ENCODE measurements around the gene TMIE.

TMIE gene

DNA sequence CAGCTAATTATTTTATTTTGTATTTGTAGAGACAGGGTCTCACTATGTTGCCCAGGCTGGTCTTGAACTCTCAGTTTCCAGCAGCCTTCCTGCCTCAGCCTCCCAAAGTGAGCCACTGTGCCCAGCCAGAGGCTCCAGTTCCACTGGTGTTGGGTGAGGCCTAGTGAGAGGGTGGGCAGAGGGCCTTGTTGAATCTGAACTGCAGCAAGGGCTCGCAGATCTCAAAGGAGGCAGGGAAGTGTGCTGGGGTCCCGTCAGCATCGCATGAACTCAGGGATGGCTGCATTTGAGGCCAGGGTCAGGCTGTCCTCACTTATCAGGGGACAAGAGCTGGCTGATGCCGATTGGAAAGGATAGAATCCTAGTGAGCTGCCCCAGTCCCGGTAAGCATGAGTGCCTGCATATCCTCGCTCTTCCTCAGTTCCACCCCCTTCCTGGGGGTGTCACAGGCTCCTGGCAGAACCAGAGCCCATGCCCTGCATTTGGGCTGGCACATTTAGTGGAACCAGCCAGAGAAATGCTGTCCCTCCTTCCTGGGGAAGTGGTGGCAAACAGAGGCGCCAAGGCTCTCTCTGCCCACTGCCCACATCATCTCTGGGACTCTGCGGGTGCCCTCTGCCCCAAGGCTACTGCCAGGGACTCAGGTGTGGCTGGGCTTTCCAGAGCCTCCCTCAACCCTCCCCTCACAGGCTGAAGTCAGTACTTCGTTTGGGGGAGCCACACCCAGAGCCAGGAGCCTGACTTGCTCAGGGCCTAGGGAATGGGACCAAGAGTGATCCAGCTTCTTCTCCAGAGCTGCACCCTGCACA lies 31.8 kb upstream of the TMIE start:
- no peak for DNase-seq

DNA sequence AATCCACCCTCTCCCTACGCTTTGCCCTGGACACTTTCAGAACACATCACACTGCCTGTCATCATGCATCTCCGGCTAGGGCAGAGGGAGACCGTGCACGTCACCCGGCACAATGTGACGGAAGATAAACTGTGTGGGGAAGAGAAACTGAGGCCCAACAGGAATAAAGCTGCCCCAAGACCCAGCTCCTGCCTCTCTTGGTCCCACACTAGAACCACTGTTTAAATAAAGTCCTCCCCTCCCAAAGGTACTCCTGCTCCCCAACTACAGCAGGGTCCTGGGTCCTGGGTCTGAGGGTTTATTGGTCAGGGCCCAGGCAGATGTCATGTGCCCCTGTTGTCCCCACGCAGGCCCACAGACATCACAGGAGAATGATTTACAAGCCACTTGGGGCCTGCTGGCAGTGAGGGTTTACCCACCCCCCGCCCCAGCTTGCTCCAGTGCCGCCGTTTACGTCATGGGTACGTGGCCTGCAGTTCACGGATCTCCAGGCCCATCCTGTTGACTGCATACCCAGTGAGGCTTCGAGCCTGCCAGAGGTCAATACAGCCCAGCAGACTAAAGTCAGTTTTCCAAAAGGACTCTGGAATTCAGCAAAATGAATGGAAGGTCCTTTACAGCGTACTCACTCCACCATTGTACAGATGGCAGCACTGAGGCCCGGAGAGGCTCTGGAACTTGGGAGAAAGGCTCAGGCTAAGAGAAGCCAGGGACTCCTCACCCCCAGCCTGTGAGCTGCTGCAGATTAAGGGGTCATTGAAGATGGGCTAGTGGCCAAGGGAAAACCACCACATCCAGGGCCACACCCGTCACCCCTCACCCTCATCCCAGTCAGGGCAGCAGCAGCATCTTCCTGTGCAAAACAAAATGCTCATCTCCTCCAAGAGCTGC lies 30.9 kb upstream of the TMIE start:
- DNase-seq, result no peak

DNA sequence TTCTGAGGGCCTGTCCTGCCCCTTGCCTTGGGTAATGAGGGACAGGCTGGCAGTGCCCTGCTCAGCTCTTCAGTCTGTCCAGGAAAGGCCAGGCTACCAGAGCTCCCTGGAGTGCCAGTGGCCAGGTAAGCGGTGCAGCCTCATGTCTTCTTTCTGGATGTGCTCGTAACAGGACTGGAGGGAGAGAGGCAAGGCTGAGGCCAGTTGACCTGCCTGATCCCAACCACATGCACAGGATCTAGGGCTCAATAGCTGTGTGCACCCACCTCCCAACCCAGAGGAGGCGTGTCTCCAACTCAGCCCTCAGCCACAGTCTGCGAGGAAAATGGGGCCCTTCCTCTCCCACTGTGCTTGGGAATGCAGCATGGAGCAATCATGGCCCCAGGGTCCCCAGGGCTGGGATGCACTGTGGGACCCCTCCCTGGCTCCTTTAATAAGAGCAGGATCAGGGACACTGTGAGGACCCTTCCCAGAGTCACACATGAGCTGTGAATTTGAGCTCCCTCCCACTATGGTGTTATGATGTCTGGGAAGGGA lies 30.2 kb upstream of the TMIE start:
- DNase-seq, result no peak

DNA sequence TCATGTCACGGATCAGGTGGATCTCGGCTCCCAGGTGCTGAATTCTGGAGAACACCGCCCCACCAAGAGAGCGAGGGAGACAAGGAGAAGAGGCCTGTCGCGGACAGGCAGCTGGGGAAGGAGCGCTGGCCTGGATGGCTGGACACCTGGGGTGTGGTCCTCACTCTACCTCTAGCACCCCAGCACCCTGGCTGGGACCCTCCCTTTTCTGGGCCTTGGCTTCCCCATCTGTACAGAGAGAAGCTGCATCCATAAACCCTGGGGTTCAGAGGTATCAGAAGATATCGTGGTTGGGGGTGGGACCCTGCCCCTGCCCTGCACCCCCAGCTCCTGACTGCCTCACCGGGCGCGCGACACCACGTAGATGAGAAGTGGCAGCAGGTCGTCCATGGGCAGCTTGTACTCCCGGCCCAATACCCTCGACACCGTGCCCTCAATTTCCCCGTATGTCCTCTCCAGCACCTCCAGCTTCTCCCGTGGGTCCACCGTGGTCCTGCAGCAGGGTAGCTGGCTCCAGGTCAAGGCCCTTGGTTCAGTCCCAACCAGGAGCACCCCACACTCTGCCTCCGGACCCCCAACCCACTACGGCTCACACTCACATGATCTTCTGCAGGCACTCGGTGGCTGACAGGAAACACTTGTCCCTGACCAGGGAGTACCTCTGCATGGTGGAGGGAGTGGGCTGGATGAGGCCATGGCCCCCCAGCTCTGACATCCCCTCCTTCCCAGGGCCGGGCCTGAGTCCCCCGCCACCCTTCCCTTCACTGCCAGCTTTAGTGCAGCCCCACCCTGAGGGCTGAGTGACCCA lies 29.4 kb upstream of the TMIE start:
- DNase-seq, result no peak

DNA sequence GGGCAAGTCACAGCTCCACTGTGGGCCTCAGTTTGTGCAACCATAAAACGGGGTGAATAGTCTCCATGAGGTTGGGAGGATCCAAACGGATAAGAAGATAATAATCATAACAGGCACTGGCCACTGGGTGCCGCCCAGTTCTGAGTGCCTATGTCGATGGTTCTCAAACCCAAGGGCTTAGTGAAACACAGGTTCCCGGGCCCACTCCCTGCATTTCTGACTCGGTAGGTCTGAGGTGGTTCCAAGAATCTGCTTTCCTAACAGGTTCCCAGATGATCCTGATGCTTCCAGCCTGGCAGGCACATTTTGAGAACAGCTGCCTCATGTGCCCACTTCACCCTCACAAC lies 28.9 kb upstream of the TMIE start:
- DNase-seq, result no peak

DNA sequence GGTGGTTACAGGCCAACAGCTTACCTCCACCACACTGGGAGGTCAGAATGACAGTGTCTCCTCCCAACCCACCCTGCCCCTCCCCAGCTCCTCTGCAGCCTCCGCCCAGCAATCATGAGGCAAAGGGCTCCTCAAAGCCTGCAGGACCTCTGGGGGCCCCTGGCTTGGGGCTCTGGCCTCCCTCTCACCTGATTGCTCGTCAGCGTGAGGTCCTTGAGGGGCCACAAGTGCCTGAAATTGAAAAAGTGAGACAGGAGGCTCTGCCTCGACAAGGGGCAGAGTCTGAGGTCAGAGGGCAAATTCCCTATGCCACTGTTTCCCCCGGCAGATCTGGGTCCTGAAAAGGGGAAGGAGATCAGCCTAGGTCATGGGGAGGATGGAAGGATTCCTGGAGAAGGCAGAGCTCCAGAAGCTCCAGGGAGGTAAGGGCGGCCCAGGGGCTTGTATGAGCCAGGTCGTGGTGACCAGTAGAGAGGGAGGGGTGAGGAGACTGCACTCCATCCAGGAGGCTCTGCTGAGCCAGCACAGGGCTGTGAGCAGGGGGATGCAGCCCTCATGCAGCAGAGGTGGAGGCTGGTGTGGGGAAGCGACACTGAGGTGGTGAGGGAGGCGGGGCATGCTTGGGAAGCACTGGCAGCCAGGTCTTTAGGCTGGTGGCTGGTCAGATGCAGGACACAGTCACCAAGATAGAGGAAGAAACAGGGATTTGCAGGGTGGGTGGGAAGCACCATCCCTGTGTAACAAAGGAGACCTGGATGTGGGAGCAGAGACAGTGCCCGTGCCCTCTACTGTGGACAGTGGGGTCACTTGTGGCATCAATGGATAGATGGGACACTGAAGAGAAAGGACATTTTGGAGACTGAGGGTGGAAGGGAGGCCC lies 27.8 kb upstream of the TMIE start:
- no peak for DNase-seq

DNA sequence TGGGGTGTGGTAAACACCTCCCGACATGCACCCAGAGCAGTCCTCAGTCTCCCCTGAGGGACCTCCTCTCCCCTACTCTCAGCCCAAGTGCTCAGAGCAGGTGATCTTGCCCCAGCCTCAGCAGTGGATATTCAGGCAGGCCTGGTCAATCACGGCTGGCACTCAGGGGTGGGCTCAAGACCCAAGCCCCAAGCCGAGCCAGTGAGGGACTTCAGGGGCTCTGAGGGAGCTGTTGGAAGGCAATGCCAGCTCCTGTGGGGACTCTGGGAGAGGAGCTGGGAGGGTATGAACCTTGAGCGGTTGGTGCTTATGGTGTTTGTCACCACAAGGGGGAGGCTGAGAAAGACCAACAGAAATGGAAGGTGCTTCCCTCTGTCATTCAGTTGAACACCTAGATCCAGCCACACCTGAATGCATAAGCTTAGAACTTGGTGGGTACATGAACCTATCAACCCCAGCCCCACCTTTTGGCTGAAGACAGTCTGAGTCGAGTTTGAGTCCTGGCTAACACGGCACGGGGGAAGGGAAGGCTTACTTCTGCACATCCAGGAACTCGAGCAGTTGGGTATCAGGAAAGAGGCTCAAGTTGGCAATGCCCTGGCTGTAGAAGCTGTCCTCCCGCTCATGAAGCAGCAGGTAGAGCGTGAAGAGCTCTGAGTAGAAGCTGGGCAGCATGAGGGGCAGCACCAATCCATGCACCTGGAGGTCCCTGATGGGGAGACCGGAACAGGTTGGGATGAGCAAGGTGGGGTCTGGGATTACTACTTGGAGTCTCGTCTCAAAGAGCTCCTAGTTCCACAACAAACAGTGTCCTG lies 27.0 kb upstream of the TMIE start:
- DNase-seq, result no peak

DNA sequence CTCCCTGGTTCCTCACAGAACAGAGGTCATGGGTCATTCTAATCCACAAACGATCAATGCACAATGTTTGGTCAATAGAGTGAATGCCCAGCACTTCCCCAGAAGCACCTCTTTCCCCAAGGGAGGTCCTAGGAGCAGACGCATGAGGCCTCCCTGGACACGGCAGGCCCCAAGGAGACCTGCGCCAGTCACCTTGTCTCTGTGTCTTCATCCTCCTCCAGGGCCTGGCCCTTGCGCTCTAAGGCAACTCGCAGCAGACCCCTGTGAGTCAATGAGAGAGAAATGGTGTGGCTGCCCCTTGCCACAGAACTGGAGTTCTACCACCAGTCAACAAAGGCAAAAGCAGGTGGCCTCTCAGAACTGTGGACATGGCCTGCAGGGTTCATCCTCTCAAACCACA lies 25.8 kb upstream of the TMIE start:
- no peak for DNase-seq

DNA sequence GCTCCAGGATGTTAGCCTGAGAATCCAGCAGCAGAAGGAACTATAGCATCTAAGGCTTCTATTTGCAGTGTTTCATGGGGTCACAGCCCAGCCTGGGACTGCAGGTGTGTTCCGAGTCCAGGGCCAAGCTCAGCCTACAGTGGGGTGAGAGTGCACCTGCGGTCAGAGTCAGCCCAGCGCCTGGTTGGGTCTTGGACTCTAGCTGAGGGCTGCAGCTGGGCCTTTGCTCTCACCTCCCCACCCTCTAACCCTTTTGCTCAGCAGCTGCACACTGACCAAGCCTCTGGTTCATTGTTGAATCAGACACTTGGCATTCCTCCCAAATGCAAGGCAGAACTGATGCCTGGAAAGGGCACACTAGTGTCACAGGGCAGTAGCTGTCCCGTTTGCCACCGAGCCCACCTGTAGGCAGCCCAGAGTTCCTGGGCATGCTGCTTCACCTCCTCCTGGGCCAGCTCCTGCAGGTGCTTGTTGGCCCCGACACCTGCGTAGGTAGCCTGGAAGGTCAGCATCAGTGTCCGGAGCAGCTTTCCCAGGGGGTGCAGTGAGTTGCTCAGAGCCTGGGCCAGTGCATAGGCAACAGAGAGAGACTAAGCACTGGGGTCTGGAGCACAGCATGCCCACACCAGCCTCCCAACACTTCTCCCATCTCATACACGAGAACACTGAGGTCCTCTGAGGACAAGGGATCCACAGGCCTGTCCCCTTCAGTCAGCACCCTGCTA lies 25.2 kb upstream of the TMIE start:
- no peak for DNase-seq

DNA sequence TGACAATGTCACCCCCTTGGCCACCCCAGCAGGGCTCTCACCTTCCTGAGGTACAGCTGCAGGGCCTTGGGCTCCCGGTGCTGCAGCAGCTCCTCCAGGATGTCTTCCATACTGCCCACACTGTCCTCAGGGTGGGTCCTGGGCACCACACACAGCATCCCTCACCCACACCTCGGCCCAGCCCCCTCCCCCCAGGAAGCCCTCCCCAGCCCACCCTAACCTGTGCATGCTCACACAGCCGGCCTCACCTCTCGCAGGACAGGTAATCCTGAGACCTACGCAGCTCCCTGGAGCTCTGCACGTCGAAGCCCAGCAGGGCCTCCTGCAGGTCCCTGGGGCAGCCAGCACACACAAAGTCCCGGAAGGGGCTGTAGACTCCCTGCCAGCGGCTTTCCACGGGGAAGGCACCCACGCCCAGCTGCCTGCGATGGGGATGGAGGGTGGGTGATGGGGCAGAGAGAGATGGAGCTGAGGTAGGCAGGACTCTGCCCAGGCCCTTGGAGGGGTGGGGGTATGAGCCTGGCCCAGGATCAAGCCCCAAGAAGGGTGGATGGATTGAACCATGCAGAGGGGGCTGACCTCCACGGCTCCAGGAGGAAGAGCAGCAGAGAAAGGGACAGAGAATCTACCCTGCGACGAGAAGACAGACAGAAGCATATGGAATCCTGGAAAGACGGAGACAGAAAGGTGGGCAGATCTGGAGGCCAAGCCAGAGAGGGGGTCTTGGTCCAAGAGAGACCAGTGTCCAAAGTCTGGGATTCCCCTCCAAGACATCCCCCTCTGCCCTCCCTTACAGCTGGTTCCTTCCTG lies 24.4 kb upstream of the TMIE start:
- DNase-seq, result no peak

DNA sequence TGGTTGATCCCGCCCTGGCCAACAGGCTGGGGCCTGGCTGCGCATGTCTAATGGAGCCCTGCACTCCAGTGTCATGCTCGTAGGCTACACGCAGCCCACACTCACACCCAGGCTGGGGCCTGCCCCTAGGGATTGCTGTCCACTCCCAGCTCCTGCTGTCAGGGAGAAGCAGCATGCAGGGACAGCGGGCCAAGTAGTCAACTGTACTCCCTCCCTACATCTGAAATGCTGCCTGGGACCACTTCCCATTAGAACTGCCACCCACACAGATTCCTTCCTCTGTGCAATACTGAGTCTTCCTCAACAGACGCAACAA lies 23.8 kb upstream of the TMIE start:
- DNase-seq, result no peak

DNA sequence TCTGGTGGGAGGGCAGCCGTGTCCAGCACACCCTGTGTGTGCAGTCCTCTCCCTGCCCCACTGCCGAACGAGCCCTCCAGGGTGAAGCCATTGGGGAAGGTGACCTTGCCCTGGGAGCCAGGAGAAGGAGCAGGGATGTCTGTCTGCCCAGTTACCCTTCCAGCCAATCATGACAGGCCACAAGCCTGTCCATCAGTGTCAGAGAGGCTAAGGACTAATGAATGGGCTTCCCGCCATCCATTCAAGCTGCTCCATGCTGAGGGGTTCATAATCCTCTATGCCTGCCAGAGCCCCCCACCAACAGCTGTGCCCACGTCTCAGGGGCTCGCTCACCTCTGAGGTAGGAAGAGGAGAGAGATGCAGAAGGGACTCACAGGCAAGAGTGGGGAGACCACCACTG lies 22.9 kb upstream of the TMIE start:
- no peak for DNase-seq

DNA sequence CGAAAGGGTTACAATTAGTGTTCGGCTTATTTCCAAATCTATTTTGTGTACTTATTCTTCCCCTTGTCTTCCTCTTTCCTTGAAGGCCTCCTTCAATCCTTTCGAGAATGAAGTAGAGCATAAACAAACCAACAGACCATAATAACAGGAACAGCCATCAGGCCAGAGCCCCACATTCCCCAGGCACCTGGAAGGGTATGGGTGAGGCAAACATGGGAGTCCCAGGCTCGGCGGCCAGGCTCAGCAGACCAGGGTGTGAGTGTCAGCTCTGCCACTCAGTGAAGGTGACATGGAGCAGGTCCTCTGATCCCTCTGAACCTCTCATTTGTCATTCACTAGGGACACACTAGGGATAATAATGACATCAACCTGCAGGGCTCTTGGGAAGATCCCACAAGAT lies 21.5 kb upstream of the TMIE start:
- DNase-seq, result no peak

DNA sequence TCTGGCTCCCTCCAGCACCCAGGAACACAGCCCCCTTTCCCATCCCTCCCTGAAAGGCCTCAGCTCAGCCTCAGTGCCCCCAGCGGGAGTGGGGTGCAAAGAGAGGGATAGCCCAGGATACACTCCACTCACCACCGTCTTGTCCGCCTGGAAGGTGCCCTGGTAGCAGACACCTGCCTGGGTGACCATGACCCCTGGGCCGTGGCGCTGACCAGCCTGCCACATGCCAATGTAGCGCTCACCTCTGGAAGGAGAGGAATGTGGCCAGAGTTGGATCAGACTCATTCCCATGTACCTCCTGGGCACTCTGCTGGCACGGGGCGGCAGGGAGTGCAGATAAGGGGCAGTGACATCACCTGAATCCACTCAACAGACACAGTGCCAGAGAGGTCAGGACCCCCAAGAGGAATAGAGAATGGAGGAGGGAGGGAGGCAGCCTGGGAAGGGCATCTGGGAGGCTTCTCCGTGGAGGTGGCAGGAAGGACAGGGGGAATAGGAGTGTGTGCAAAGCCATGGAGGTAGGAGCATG lies 20.8 kb upstream of the TMIE start:
- no peak for DNase-seq

DNA sequence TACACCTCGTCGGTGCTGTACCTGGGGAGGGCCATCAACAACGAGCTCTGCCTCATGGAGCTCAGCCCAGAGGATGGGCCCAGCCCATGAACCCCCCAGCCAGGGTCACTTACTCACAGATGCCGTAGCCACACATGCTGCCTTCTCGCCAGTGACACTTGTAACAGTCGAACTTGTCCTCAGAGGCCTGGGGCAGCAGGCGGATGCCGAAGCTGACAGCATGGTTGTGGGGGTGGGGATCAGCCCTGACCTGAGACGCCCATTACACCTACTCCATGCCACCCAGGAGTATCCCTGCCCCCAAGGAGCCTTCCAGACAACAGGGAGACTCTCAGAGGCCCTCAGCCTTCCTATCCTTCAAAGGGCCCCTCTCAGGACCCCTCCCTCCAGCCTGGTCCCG lies 19.8 kb upstream of the TMIE start:
- no peak for DNase-seq

DNA sequence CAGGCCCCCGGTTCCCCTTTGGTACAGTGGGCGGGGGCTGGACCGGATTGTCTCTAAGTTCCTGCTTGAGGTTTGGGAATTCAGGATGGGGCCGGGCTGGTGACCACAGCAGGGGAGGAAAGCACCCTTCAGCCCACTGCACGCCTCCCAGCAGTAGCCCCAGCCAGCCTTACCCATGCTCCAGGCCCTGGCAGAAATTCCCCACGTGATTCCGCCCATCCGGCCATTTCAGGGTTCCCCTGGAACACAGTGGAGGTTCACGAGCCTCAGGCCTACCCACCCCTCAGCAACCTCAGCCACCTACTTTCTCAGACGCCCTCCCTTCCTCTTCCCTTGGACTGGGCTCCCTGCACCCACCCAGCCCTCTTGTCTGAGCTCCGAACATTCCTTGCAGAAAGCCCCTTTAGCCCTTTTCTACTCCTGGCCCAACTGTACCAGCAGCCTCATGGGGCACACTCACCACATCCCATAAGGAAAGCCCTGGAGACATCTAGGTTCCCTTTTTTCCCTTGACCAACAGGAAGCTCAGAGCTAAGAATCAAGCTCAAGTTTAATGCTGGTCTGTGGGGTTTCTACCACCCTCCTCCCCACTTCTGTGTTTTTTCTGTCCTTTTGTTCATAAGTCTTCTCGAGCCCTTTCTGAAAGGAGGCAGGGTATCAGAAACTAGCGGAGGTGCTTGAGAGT lies 19.2 kb upstream of the TMIE start:
- no peak for DNase-seq

DNA sequence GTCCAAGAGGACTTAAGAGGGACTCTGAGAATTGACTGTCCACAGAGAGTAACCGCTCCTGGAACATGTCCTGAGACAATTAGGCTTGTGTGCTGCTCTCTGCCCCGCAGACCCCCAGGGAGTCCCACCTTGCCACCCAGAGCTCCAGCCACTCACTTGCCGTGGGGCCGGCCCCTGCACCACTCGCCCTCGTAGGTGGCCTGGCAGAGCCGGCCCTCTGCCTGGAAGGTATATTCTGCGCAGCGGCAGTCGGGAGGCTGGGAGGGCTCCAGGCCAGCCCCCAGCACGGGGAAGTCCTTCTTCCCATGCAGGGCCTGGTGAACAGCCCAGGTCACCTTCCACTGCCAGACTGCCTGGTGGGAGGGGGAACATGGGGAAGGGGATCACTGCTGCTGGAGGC lies 18.2 kb upstream of the TMIE start:
- no peak for DNase-seq

DNA sequence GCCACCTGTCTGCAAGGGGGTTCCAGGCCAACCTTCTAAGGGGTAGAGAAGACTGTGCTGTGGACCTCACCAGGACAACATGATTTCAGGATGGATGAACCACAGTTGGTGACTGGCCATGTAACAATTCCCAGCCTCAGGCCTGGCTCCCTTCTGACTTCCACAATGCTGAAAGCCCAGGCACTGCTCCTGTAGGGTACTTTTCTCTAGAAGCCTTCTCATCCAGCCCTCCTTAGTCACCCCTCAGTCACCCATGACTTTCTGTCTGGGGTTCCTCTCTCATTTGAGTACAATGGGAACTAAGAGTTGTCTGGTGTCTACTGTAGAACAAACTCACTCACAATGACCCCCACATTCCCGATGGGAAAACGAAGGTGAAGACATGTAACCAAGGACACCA lies 16.3 kb upstream of the TMIE start:
- no peak for DNase-seq

DNA sequence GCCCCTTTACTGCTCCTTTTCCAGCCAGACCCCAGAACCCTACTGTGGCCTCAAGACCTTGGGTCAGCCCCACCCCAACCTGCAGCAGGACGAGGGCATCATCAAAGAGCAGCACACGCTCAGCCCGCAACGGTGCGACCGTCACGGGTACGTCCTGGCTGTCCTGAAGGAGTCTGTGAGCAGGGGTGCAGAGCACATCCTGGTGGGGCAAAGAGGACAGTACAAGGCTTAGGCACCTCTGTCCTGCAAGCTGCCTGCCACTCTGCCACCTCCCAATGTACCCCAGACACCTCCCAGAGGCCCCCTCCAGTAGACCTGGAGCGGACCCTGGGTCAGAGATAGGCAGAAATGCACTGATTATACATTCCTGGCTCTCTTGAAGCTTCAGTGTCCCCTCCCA lies 15.7 kb upstream of the TMIE start:
- DNase-seq, result no peak

Data from cerebellar nuclear complex (tissue), 1 donor.